Activated naive CD4-positive, alpha-beta T cell treated with anti-CD3 and anti-CD28 coated beads, Interleukin-2, amount 50 U/mL, for 72 hours (primary cell): ENCODE results near the gene SNRPD2. TPM values are rescaled to one million over a fixed set of nuclear protein-coding genes. Genes with fewer than 3 reads are reported as not detected.
A peak's percentile ranks its signal among the peaks of the same experiment; 100 is the strongest.

Experiments
- ATAC-seq, 2 donors: fragments of 150-1000 bp; cut with Tn5 transposase; 2 replicates each; pipeline ENCODE4 v1.10.0; 2021; ENCODE audit warnings: mild to moderate bottlenecking in 2 of 2, moderate library complexity in 2 of 2
- DNase-seq, 2 donors: peaks; one replicate each; pipeline ENCODE4 v3.0.0; 2021 to 2022; ENCODE audit warnings: low spot score in 2 of 2
- H3K27ac Mint-ChIP-seq, 2 donors: one replicate each; pipeline ENCODE4 v1.8.0; 2022; ENCODE audit warnings: mild to moderate bottlenecking in 2 of 2, mixed read lengths in 2 of 2
- H3K36me3 Mint-ChIP-seq, 2 donors: one replicate each; pipeline ENCODE4 v1.8.0; 2022; ENCODE audit warnings: mixed read lengths in 2 of 2
- H3K9me3 Mint-ChIP-seq, 2 donors: one replicate each; pipeline ENCODE4 v1.8.0; 2022; ENCODE audit warnings: mixed read lengths in 2 of 2
- total RNA-seq, 2 donors: library from RNA; stranded (reverse); gene quantifications; one replicate each; pipeline ENCODE4 v1.2.3, GENCODE V29; 2022

The SNRPD2 gene
- total RNA-seq, 2 donors from 2014 or later: 755 to 839 TPM

GRCh38 chr19:45674946-45675345 lies 16.8 kb downstream of the SNRPD2 start:
- H3K36me3 Mint-ChIP-seq: peaks cover 0 to 10% of the 10 kb centered on the region in 2 donors
- no peaks in the 10 kb centered on the region for H3K9me3 Mint-ChIP-seq
- H3K27ac Mint-ChIP-seq: no peak overlapping the region
- DNase-seq: no peak
- ATAC-seq: no peak

- no peak overlapping the region for H3K27ac Mint-ChIP-seq
- peak in 1 of 2 donors; percentile 40 for ATAC-seq
- H3K9me3 Mint-ChIP-seq: no peaks in the 10 kb centered on the region
- peaks cover 0 to 10% of the 10 kb centered on the region in 2 donors for H3K36me3 Mint-ChIP-seq
- peak in 1 of 2 donors; percentile 85 for DNase-seq
Measured at GRCh38 chr19:45670670-45671453, 20.9 kb downstream of the SNRPD2 start.

GRCh38 chr19:45668342-45668871 lies 23.3 kb downstream of the SNRPD2 start:
- ATAC-seq: no peak
- H3K9me3 Mint-ChIP-seq: no peaks in the 10 kb centered on the region
- H3K27ac Mint-ChIP-seq: peak overlapping the region; percentile 82 to 87
- DNase-seq: no peak
- peaks cover 0 to 10% of the 10 kb centered on the region in 2 donors for H3K36me3 Mint-ChIP-seq

- Mint-ChIP-seq H3K9me3 (no peaks in the 10 kb centered on the region), H3K27ac (peak within 1 kb of the TSS; percentile 82 to 87), H3K36me3 (peaks cover 0 to 10% of the 10 kb centered on the region in 2 donors)
- ATAC-seq (peak; percentile 91 to 98), DNase-seq (peak; percentile 63 to 79)
Measured at GRCh38 chr19:45667620-45668341, 24.0 kb downstream of the SNRPD2 start, which contains the start of gene GIPR. GIPR (plus strand) TSS chr19:45668221; CDS start chr19:45669521, 1,300 bp downstream.

- no peak for DNase-seq
- no peaks in the 10 kb centered on the region for H3K36me3 Mint-ChIP-seq
Measured at GRCh38 chr19:45664575-45664974, 27.2 kb downstream of the SNRPD2 start.

GRCh38 chr19:45663800-45664199 lies 28.0 kb downstream of the SNRPD2 start:
- DNase-seq: no peak
- Mint-ChIP-seq H3K36me3 (no peaks in the 10 kb centered on the region), H3K27ac (no peak overlapping the region), H3K9me3 (no peaks in the 10 kb centered on the region)
- ATAC-seq: no peak

More at GRCh38 chr19:45664575-45664974, 27.2 kb downstream of the SNRPD2 start:
- no peak for ATAC-seq
- H3K27ac Mint-ChIP-seq: no peak overlapping the region
- no peaks in the 10 kb centered on the region for H3K9me3 Mint-ChIP-seq

- Mint-ChIP-seq H3K9me3 (no peaks in the 10 kb centered on the region), H3K36me3 (no peaks in the 10 kb centered on the region), H3K27ac (no peak overlapping the region)
- ATAC-seq (no peak), DNase-seq (no peak)
Measured at GRCh38 chr19:45660636-45661035, 31.1 kb downstream of the SNRPD2 start.

GRCh38 chr19:45659096-45659729 lies 32.5 kb downstream of the SNRPD2 start:
- Mint-ChIP-seq H3K9me3 (no peaks in the 10 kb centered on the region), H3K36me3 (no peaks in the 10 kb centered on the region), H3K27ac (peak overlapping the region; percentile 0 to 13)
- DNase-seq: no peak
- no peak for ATAC-seq

- DNase-seq (no peak), ATAC-seq (no peak)
- Mint-ChIP-seq H3K36me3 (no peaks in the 10 kb centered on the region), H3K9me3 (no peaks in the 10 kb centered on the region), H3K27ac (no peak overlapping the region)
Measured at GRCh38 chr19:45657520-45658167, 34.1 kb downstream of the SNRPD2 start.

- no peak overlapping the region for H3K27ac Mint-ChIP-seq
- no peaks in the 10 kb centered on the region for H3K36me3 Mint-ChIP-seq
- ATAC-seq: no peak
- H3K9me3 Mint-ChIP-seq: no peaks in the 10 kb centered on the region
- no peak for DNase-seq
Measured at GRCh38 chr19:45655073-45655472, 36.7 kb downstream of the SNRPD2 start.

- no peak overlapping the region for H3K27ac Mint-ChIP-seq
- H3K36me3 Mint-ChIP-seq: no peaks in the 10 kb centered on the region
- DNase-seq: no peak
- H3K9me3 Mint-ChIP-seq: no peaks in the 10 kb centered on the region
- no peak for ATAC-seq
Measured at GRCh38 chr19:45653634-45654033, 38.1 kb downstream of the SNRPD2 start.

- no peak for ATAC-seq
- no peak overlapping the region for H3K27ac Mint-ChIP-seq
- no peaks in the 10 kb centered on the region for H3K36me3 Mint-ChIP-seq
- DNase-seq: no peak
- H3K9me3 Mint-ChIP-seq: no peaks in the 10 kb centered on the region
Measured at GRCh38 chr19:45650722-45651121, 41.0 kb downstream of the SNRPD2 start.

- DNase-seq (no peak), ATAC-seq (no peak)
- peaks cover 4 to 5% of the 10 kb centered on the region in 2 donors for H3K36me3 Mint-ChIP-seq
- peak overlapping the region; percentile 82 to 83 for H3K27ac Mint-ChIP-seq
- H3K9me3 Mint-ChIP-seq: peaks cover 0 to under 1% of the 10 kb centered on the region in 2 donors
Measured at GRCh38 chr19:45646345-45646698, 45.4 kb downstream of the SNRPD2 start.

GRCh38 chr19:45645631-45646344 lies 46.0 kb downstream of the SNRPD2 start:
- Mint-ChIP-seq H3K36me3 (peaks cover 10% of the 10 kb centered on the region in 2 donors), H3K27ac (peak overlapping the region; percentile 82 to 83), H3K9me3 (peaks cover 0 to 6% of the 10 kb centered on the region in 2 donors)
- ATAC-seq (peak; percentile 32 to 51), DNase-seq (peak; percentile 83 to 85)

- Mint-ChIP-seq H3K27ac (peak overlapping the region in 1 of 2 donors; percentile 83), H3K9me3 (peaks cover 0 to 7% of the 10 kb centered on the region in 2 donors), H3K36me3 (peaks cover 13 to 14% of the 10 kb centered on the region in 2 donors)
- DNase-seq (no peak), ATAC-seq (no peak)
Measured at GRCh38 chr19:45645068-45645630, 46.6 kb downstream of the SNRPD2 start.
